H9 (cell line): ENCODE results near the gene SF1. TPM values are rescaled to one million over a fixed set of nuclear protein-coding genes. Genes with fewer than 3 reads are reported as not detected.

Experiments
- DNase-seq: peaks from one replicate; pipeline ENCODE4 v3.0.0-alpha.2; 2017
- H2AFZ ChIP-seq: one replicate; pipeline ENCODE4 v1.6.1; 2013; ENCODE audit warnings: mild to moderate bottlenecking, low read length, control low read depth, moderate library complexity
- H2AK5ac ChIP-seq: 2 replicates; pipeline ENCODE4 v1.6.1; 2013; ENCODE audit warnings: low read length, control low read depth, mixed read lengths; ENCODE audit not compliant: insufficient read length
- H2BK120ac ChIP-seq: one replicate; pipeline ENCODE4 v1.6.1; 2013; ENCODE audit warnings: low read depth, mild to moderate bottlenecking, low read length, control low read depth, inconsistent platforms; ENCODE audit not compliant: poor library complexity, severe bottlenecking
- H2BK12ac ChIP-seq: 2 replicates; pipeline ENCODE4 v1.6.1; 2013; ENCODE audit warnings: low read length, control low read depth, mixed read lengths, low read depth; ENCODE audit not compliant: insufficient read length
- H2BK15ac ChIP-seq: 2 replicates; pipeline ENCODE4 v1.6.1; 2013; ENCODE audit warnings: low read depth, low read length, control low read depth
- H2BK20ac ChIP-seq: one replicate; pipeline ENCODE4 v1.6.1; 2013; ENCODE audit warnings: low read depth, mild to moderate bottlenecking, low read length, control low read depth, inconsistent platforms; ENCODE audit not compliant: poor library complexity, severe bottlenecking
- H2BK5ac ChIP-seq: 2 replicates; pipeline ENCODE4 v1.6.1; 2013; ENCODE audit warnings: low read length, control low read depth, mixed read lengths; ENCODE audit not compliant: insufficient read length
- H3K14ac ChIP-seq: 2 replicates; pipeline ENCODE4 v1.6.1; 2013; ENCODE audit warnings: low read length, control low read depth; ENCODE audit not compliant: insufficient read depth
- H3K18ac ChIP-seq: 2 replicates; pipeline ENCODE4 v1.6.1; 2013; ENCODE audit warnings: low read depth, mild to moderate bottlenecking, mixed read lengths, low read length, control low read depth; ENCODE audit not compliant: insufficient read length
- H3K23ac ChIP-seq: 2 replicates; pipeline ENCODE4 v1.6.1; 2013; ENCODE audit warnings: low read length, control low read depth, mixed read lengths, low read depth; ENCODE audit not compliant: insufficient read length
- H3K23me2 ChIP-seq: 2 replicates; pipeline ENCODE4 v1.6.1; 2013; ENCODE audit warnings: low read depth, mild to moderate bottlenecking, mixed read lengths, low read length, control low read depth; ENCODE audit not compliant: insufficient read length, poor library complexity, severe bottlenecking
- H3K27ac ChIP-seq: 2 replicates; pipeline ENCODE4 v1.5.1; 2013; ENCODE audit warnings: low read length, control low read depth, mixed read lengths, low read depth; ENCODE audit not compliant: insufficient read length
- H3K27me3 ChIP-seq: 2 replicates; pipeline ENCODE4 v1.6.1; 2013; ENCODE audit warnings: low read length, control low read depth, inconsistent platforms; ENCODE audit not compliant: insufficient read depth
- H3K4ac ChIP-seq: 2 replicates; pipeline ENCODE4 v1.6.1; 2013; ENCODE audit warnings: low read depth, mild to moderate bottlenecking, control low read depth, inconsistent platforms, low read length, moderate library complexity
- H3K4me1 ChIP-seq: 2 replicates; pipeline ENCODE4 v1.6.1; 2013; ENCODE audit warnings: low read length, control low read depth, inconsistent platforms; ENCODE audit not compliant: insufficient read depth
- H3K4me2 ChIP-seq: 2 replicates; pipeline ENCODE4 v1.6.1; 2013; ENCODE audit warnings: low read length, control low read depth, mixed read lengths; ENCODE audit not compliant: insufficient read length, insufficient read depth
- H3K56ac ChIP-seq: 2 replicates; pipeline ENCODE4 v1.6.1; 2013; ENCODE audit warnings: low read depth, mild to moderate bottlenecking, mixed read lengths, low read length, control low read depth; ENCODE audit not compliant: insufficient read length
- H3K79me1 ChIP-seq: 2 replicates; pipeline ENCODE4 v1.6.1; 2013; ENCODE audit warnings: low read depth, mild to moderate bottlenecking, moderate library complexity, low read length, control low read depth, inconsistent platforms; ENCODE audit not compliant: insufficient read depth, poor library complexity, severe bottlenecking
- H3K79me2 ChIP-seq: 2 replicates; pipeline ENCODE4 v1.6.1; 2013; ENCODE audit warnings: low read length, control low read depth, inconsistent platforms; ENCODE audit not compliant: insufficient read depth
- H3K9ac ChIP-seq: 2 replicates; pipeline ENCODE4 v1.6.1; 2013; ENCODE audit warnings: low read length, control low read depth, mixed read lengths; ENCODE audit not compliant: insufficient read length; ENCODE audit errors: extremely low read depth
- H3K9me3 ChIP-seq: one replicate; pipeline ENCODE4 v1.6.1; 2013; ENCODE audit warnings: low read depth, low read length, inconsistent platforms; ENCODE audit not compliant: control insufficient read depth
- H3T11ph ChIP-seq: one replicate; pipeline ENCODE4 v1.6.1; 2013; ENCODE audit warnings: mild to moderate bottlenecking, low read length, control low read depth, inconsistent platforms
- H4K20me1 ChIP-seq: one replicate; pipeline ENCODE4 v1.6.1; 2013; ENCODE audit not compliant: control insufficient read depth, insufficient read length, insufficient read depth
- H4K5ac ChIP-seq: 2 replicates; pipeline ENCODE4 v1.6.1; 2013; ENCODE audit warnings: low read depth, mild to moderate bottlenecking, mixed read lengths, low read length, control low read depth; ENCODE audit not compliant: insufficient read length
- H4K8ac ChIP-seq: replicated peaks from 2 replicates; pipeline ENCODE4 v1.6.1; 2013; ENCODE audit warnings: low read length, control low read depth, mixed read lengths, low read depth; ENCODE audit not compliant: insufficient read length
- H4K91ac ChIP-seq: 2 replicates; pipeline ENCODE4 v1.6.1; 2013; ENCODE audit warnings: low read depth, mild to moderate bottlenecking, moderate library complexity, mixed read lengths, low read length, control low read depth; ENCODE audit not compliant: insufficient read length
- H3K27ac Mint-ChIP-seq, 3 experiments: 2 replicates in 2 of 3; 3 replicates in 1 of 3; pipeline ENCODE4 v1.8.0; 2020 to 2021; ENCODE audit warnings: mixed read lengths in 3 of 3, mild to moderate bottlenecking in 1 of 3, moderate library complexity in 1 of 3
- H3K27me3 Mint-ChIP-seq: 2 replicates; pipeline ENCODE4 v1.8.0; 2021; ENCODE audit warnings: low read depth, mild to moderate bottlenecking, moderate library complexity, mixed read lengths
- H3K36me3 Mint-ChIP-seq, 3 experiments: 2 replicates in 2 of 3; 3 replicates in 1 of 3; pipeline ENCODE4 v1.8.0; 2020 to 2021; ENCODE audit warnings: low read depth in 3 of 3, mixed read lengths in 3 of 3; ENCODE audit not compliant: insufficient read depth in 1 of 3
- H3K4me1 Mint-ChIP-seq, 2 experiments: 2 replicates each; pipeline ENCODE4 v1.8.0; 2020; ENCODE audit warnings: mixed read lengths in 2 of 2
- H3K4me3 Mint-ChIP-seq, 2 experiments: 2 replicates in 1 of 2; 3 replicates in 1 of 2; pipeline ENCODE4 v1.8.0; 2020 to 2021; ENCODE audit warnings: mild to moderate bottlenecking in 2 of 2, mixed read lengths in 2 of 2, moderate library complexity in 1 of 2
- H3K9me3 Mint-ChIP-seq, 2 experiments: 2 replicates in 1 of 2; 3 replicates in 1 of 2; pipeline ENCODE4 v1.8.0; 2020; ENCODE audit warnings: mild to moderate bottlenecking in 2 of 2, mixed read lengths in 2 of 2, moderate library complexity in 1 of 2
- WGBS: extraction: QIAGEN DNeasy Blood & Tissue Kit; methylation state at CpG from one replicate; pipeline ENCODE4 v1.1.7; 2013; ENCODE audit warnings: missing lambda C conversion rate, low lambda C conversion rate, mixed read lengths; ENCODE audit not compliant: insufficient read length; ENCODE audit errors: extremely low coverage; 5-methylcytosine and 5-hydroxymethylcytosine counted together
- total RNA-seq: library from RNA; stranded (reverse); gene quantifications from 2 replicates; pipeline ENCODE4 v1.2.1, GENCODE V29; 2021
- TF ChIP-seq, protein P1 (sequence below): fragments of 200-600 bp; sonication (generic); conservative IDR thresholded peaks from 3 replicates; pipeline ENCODE4 v1.8.0; 2021; ENCODE audit warnings: antibody characterized with exemption, mild to moderate bottlenecking

SF1 gene
- total RNA-seq, 1 experiment from 2014 or later, result 528 TPM

DNA sequence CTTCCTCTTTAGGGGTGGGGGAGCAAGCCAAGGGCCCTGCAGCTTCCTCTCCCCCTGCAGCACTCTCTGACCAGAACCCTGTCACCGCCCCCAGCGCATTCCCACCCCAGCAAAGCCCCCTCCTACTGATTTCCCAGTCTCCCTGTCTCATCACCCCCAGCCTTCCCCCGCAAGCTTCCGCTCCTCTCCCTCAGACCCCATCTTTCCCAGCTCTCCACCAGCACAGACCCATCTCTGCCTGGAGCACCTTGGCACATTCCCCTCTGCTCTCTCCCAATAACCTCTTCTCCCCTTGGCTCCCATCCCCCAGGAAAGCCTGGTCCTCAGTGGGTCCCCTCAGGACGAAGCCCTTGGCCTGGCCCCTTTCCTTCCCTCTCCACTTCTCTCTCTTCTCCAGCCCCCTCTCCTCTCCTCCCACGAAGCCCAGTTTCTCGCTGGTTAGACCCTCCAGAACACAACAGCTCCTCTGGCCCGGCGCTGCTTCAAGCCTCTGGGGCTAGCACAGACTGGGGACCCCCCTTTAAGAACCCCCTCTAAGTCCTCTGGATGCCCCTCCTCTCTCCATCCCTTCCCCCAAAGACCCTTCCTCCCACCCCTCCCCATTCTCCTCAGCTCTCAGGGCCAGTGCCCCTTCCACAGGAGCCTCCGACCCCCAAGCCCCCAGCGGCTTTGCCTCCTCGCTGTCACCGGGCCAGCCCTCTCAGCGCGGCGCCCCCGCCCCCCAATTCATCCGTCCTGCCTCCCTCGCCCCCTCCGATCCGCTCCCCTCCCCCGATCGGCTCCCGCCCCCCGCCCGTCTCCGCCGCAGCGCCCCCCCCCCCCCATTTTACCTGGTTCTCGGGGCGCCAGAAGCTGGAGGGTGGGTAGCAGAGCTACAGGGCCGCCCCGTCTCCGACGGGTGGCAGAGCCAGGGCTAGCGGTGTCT, 55.9 kb downstream of the SF1 start:
- no peak overlapping the region for H3K4ac ChIP-seq
- DNase-seq, result no peak
- peaks cover 10% of the 10 kb centered on the region; the same call in 1 of the 2 replicates for H3K27me3 ChIP-seq
- no peak overlapping the region for H3T11ph ChIP-seq
- Mint-ChIP-seq H3K36me3 (no peaks in the 10 kb centered on the region; a peak in 1 of 7 replicates), H3K9me3 (no peaks in the 10 kb centered on the region), H3K27ac (no peak overlapping the region; a peak in 1 of 7 replicates), H3K4me3 (peak overlapping the region; percentile 25 to 84; a peak in 4 of 5 replicates), H3K27me3 (peaks cover 59% of the 10 kb centered on the region), H3K4me1 (peaks cover 25 to 52% of the 10 kb centered on the region in 2 experiments)
- no peak overlapping the region for H4K8ac ChIP-seq
- H4K5ac ChIP-seq, result no peak overlapping the region
- WGBS, result no CpG with 5 or more reads among the region's 36 CpGs
- H3K23me2 ChIP-seq, result no peaks in the 10 kb centered on the region
- no peak overlapping the region for H3K9ac ChIP-seq
- no peaks in the 10 kb centered on the region for H3K79me2 ChIP-seq
- H3K9me3 ChIP-seq, result no peaks in the 10 kb centered on the region
- no peak overlapping the region for H2BK5ac ChIP-seq
- no peak overlapping the region for H3K14ac ChIP-seq
- H3K79me1 ChIP-seq, result no peaks in the 10 kb centered on the region
- no peak overlapping the region for H3K23ac ChIP-seq
- no peak overlapping the region for H2BK12ac ChIP-seq
- H3K56ac ChIP-seq, result no peak overlapping the region
- no peak overlapping the region for H2BK120ac ChIP-seq
- H4K20me1 ChIP-seq, result peaks cover 3% of the 10 kb centered on the region
- no peak overlapping the region for H3K4me2 ChIP-seq
- no peak overlapping the region for H3K27ac ChIP-seq
- H2BK20ac ChIP-seq, result no peak overlapping the region
- H2AFZ ChIP-seq, result no peak overlapping the region
- H3K18ac ChIP-seq, result no peak overlapping the region
- no peak overlapping the region for H2AK5ac ChIP-seq
- TF ChIP-seq, protein P1, sequence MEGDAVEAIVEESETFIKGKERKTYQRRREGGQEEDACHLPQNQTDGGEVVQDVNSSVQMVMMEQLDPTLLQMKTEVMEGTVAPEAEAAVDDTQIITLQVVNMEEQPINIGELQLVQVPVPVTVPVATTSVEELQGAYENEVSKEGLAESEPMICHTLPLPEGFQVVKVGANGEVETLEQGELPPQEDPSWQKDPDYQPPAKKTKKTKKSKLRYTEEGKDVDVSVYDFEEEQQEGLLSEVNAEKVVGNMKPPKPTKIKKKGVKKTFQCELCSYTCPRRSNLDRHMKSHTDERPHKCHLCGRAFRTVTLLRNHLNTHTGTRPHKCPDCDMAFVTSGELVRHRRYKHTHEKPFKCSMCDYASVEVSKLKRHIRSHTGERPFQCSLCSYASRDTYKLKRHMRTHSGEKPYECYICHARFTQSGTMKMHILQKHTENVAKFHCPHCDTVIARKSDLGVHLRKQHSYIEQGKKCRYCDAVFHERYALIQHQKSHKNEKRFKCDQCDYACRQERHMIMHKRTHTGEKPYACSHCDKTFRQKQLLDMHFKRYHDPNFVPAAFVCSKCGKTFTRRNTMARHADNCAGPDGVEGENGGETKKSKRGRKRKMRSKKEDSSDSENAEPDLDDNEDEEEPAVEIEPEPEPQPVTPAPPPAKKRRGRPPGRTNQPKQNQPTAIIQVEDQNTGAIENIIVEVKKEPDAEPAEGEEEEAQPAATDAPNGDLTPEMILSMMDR, result no peak
- H2BK15ac ChIP-seq, result no peak overlapping the region
- H4K91ac ChIP-seq, result no peak overlapping the region
- H3K4me1 ChIP-seq, result peaks cover 10% of the 10 kb centered on the region
